ENCODE measurements around the gene PPP1R1B.
A peak's percentile ranks its signal among the peaks of the same experiment; 100 is the strongest.

The PPP1R1B gene

DNA sequence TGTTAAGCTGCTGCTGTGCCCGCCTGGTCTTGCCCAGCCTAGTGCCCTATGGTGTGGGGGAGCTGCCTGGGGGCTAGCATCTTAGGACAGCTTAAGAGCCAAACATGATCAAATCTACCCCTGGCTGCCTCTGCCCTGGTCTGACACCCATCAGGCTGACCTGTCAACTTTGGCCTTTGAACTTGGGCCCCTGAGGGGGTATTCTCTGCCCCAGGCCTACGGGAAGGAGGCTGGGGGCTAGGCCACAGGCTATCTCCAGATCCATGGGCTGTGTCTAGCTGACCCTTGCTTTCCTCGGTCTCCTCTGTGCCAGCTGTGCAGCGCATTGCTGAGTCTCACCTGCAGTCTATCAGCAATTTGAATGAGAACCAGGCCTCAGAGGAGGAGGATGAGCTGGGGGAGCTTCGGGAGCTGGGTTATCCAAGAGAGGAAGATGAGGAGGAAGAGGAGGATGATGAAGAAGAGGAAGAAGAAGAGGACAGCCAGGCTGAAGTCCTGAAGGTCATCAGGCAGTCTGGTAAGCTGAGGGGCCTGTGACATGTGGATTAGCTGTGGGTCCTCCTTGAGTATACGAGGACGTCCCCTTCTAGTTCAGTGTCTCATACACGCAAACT, 6.9 kb downstream of the PPP1R1B start:
- DNase-seq (ENCODE audit: low spot score), result no peak

DNA sequence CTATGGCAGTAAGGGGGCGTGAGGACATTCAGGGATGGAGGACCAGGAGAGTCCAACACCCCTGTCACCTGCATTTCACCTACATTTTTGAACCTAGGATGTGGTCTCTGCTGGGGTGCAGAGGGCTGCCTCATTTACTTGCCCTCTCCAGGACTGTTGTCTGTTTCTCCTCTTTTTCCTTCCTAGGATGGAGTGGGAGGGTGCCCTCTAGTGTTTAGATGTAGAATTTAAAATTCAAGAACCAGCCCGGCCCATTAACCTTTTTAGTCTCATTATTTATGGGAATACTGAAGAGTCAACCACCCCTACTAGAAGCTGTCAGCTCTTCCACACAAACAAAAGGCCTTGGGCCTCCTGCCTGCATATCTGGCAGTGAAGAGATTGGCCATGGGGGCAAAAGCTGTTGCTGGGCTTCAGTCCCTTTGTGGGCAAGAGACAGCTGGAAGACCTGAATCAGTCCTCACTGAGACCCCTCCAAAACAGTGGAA, 7.7 kb downstream of the PPP1R1B start:
- DNase-seq (ENCODE audit: low spot score), result peak; percentile 80

DNA sequence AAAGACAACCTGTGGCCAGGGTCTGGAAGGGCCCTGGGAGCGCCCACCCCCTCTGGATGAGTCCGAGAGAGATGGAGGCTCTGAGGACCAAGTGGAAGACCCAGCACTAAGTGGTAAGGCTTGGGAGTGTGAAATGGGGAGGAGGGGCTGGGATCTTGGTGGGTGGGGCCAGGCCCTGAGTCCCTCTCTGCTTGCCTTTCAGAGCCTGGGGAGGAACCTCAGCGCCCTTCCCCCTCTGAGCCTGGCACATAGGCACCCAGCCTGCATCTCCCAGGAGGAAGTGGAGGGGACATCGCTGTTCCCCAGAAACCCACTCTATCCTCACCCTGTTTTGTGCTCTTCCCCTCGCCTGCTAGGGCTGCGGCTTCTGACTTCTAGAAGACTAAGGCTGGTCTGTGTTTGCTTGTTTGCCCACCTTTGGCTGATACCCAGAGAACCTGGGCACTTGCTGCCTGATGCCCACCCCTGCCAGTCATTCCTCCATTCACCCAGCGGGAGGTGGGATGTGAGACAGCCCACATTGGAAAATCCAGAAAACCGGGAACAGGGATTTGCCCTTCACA, 8.9 kb downstream of the PPP1R1B start:
- no peak for DNase-seq (ENCODE audit: low spot score)

DNA sequence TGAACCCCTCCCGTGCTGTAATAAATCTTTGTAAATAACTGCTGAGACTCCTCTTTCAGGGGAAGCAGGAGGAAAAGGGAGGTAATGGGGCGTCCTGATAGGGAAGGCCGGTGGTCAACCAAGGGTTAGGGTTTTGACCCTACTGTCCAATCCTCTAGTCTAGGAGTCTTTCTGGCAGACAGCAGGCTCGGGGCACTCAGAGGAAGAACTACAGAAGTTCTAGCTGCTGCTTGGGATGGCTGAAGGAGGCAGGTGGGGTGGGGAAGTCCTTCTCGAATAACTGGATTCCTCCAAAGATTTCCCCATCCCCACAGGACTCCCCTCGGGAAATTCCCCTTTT, 9.8 kb downstream of the PPP1R1B start:
- no peak for DNase-seq (ENCODE audit: low spot score)

DNA sequence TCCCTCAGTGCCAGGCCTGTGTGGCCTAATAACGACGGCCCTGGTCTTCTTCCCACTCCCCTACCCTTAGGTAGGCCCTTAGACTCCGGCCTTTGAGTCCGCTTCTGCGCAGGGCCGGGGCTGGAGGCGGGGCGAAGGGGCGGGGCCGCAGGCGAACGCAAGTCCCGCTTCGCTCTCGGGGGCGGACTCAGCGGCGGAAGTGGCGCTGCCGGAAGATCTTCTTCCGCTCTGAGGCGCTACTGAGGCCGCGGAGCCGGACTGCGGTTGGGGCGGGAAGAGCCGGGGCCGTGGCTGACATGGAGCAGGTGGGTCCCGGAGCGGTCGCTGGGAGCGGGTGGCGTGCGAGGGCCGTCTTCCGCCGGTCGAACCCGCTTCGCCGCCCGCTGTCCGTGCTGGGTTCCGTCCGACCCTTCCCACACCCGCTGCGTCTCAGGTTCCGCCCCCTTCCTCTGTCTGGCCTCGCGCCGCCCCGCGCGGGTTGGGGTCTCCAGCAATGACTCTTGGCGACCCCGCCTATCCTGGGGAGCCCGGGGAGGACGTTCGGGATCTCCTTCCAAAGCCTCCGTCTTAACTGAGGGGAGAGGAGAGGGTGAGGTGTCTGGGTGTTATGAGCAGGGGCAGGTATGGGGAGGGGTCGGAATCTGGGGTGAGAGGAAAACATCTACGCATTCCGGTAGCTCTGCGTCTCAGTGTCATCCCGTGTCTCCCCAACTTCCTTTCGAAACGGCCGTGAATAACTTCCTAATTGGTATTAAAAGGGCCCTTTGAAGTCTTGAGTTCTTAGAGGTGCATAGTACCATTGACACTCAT, 10.4 kb downstream of the PPP1R1B start, which contains the start of gene STARD3:
Gene STARD3 (plus strand): TSS at position 218 of the 810 bp plus-strand sequence. CDS start 16,388 bp downstream, outside the sequence.
- DNase-seq (ENCODE audit: low spot score), result peak; percentile 97

DNA sequence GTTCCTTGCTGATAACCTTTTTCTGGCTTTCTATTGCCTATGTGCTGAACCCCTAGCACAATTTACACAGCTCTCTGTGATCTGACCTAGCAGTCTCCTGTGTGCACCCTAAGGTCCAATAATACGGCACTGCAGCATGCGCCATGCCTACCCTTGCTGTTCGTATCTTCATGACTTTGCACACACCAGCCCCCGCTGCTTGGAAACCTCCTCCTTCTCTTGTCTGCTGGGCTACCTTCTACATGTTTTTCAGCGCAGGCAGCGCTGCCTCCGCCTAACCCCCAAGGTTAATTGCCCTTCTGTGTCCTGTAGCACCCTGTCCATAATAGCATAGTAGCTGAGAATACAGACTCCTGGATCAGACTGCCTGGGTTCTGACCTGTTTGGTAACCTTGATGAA, 11.6 kb downstream of the PPP1R1B start:
- no peak for DNase-seq (ENCODE audit: low spot score)

DNA sequence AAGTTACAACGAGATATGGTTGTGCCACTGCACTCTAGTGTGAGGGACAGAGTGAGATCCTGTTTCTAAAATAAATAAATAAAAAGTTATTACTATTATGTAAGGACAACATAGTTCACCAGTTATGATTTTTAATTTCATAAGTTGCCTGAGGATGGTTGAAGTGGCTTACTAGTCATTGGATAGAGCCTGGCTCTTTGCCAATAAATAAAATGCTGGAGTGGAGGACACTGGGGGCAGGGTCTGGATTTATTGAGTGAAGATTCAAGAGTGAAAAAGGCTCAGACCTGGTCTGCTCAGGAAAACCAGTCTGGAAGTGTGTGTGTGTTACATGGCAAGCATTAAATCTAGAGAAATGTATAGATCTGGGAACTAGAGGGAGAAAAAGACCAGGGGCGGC, 12.3 kb downstream of the PPP1R1B start:
- no peak for DNase-seq (ENCODE audit: low spot score)

DNA sequence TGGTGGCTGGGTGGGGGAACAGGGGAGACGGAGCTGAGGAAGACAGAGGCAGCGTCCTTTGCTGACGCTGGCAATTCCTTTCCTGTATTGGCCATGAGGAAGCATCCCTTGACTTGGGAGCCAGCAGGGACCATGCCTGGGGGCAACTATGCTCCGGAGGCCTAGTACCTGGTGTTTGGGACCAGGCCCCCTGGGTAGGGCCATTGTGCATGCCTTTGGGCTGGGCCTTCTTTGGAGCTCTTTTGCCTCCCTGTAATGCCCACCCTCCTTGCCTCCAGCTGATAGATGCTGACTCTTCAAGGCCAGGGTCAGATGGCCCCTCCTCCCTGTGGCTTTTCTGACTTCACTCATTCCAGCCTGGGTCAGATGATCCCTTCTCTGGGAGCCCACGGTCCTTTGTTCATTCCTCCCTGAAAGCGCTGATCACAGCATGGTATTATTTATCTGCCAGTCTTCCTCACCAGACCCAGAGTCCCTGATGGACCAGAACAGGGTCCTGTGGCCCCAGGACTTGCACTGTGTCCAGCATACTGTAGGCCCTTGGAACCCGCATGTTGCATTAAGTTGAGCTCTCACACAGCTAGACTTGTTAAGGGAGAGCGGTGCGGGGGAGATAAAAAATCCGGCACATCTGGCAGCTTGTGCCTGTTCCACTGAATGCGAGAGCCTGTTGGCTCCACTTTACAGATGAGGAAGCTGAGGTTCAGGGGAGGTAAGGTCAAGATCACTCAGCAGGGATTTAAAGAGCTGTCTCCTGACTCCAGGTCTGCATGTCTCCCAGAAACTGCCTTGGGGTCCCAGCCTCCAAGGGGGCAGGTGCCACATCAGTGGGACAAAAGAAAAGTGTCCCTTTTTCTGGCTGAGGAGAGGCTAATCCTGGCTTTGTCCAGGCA, 13.1 kb downstream of the PPP1R1B start:
- DNase-seq (ENCODE audit: low spot score), result no peak

DNA sequence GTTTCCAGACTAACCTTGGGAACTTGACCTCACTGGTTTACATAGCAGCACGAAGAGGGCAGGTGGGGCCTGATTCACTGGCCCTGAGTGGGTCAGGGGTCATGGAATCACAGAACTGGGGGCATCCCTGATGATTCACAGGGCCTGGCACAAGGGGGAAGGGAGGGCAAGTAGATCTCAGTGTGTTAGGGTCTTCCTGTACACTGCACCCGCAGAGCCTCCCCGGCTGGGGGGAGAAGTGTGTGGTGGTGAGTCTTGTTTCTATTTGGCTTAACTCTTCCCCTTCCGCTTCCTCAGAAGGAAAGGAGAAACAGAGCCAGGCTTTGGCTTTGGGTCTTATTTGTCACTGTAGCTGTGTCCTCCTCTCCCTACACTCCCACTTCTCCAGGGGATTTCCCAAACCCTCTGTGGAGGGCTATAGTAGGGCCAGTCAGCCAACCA, 13.9 kb downstream of the PPP1R1B start:
- DNase-seq (ENCODE audit: low spot score), result no peak

DNA sequence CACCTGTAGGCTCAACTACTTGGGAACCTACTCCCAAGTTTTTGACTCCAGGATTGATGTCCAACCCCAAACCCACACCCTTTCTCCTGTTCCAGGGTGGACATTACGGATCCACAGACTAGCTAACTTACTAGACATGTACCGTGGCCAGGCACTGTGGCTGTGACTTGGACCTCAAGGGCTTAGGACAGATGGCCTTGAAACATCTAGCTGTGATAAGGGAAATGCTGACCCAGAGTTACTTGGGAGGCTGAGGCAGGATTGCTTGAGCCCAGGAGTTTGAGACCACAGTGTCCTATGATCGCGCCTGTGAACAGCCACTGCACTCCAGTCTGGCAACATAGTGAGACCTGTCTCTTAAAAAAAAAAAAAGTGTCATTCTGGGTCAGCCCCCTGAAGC, 14.3 kb downstream of the PPP1R1B start:
- DNase-seq (ENCODE audit: low spot score), result no peak

DNA sequence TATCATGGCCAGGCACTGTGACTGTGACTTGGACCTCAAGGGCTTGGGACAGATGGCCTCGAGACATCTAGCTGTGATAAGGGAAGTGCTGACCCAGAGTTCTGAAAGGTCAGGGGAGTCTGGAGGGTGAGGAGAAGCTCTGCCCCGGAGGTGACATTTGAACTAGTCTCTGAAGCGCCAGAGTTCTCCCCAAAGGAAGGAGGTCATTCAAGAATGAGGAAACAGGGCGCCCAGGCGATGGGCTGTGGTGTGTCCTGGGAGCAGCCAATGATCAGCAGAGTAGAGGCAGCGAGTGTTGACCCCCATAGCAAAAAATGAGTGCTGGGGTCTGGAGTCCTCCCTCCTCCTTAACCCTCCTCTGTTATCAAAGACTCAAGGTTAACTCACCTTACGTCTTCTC, 15.1 kb downstream of the PPP1R1B start:
- DNase-seq (ENCODE audit: low spot score), result no peak

DNA sequence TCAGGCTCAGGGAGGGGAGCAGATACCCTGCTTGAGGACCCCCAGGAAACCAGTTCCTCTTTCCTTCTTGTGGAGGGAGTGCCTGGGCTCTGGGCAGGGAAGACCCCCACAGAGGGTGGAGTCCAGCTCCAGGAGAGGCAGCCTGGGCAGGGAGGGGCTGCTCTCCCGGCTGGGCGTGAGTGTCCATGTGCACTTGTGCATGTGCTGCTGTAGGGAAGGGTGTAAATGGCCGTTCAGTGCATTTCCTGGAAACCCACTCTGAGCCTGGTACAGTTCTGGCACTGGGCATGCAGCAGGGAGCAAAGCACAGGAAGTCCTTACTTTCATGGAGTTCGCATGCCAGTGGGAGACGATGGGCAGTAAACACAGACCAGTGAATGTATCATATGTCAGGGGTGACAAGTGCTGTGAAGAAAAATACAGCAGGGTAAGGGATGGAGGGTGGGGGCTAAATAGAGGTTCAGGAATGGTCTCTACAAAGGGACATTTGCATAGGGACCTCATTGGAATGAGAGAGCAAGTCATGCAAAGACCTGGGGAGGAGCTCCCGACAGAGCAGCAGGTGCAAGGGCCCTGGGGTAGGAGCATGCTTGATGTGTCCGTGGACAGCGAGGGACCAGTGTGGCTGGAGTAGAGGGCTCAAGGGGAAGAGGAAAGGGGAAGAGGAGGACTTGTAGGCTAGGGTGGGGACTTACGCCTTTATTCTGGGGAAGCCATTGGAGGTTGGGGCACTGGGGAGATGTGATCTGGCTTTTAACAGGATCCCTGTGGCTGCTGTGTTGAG, 15.7 kb downstream of the PPP1R1B start:
- DNase-seq (ENCODE audit: low spot score), result no peak

DNA sequence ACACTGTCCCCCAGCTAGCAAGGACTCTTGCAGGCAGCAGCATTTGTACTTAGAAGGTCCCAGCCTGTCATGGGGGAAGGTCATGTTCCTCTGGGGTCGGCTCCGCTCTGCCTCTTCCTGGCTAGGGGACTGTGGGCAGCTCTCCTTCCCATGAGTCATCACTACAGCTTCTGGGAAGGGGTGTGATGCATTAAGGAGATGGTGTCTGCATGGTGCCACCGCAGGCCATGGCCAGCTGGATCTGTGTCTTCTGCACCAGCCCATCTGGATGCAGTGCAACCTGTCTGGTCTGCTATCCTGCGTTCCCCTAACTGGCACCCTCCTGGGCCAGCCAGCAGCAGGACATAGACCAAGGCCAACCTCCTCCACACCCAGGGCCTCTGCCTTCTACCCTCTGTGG, 16.5 kb downstream of the PPP1R1B start:
- peak; percentile 57 for DNase-seq (ENCODE audit: low spot score)

DNA sequence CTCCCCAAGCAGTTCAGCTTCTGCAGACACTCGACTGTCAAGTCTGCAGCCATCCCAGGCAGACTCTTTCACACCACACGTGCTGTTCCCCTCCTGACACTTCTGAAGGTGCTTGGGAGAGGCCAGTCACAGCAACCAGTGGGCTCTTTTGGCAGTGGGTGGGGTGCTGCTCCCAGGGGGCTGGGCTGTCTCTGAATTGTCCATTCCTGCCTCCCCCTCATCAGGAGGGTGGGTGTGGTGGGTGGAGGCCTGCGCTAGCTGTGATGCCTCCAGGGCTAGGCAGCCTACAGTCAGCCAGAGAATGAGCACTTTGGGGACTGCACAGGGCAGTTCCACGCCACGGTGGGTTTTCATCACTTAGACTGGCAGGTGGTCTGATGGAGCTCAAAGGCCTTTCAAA, 20.5 kb downstream of the PPP1R1B start:
- no peak for DNase-seq (ENCODE audit: low spot score)

DNA sequence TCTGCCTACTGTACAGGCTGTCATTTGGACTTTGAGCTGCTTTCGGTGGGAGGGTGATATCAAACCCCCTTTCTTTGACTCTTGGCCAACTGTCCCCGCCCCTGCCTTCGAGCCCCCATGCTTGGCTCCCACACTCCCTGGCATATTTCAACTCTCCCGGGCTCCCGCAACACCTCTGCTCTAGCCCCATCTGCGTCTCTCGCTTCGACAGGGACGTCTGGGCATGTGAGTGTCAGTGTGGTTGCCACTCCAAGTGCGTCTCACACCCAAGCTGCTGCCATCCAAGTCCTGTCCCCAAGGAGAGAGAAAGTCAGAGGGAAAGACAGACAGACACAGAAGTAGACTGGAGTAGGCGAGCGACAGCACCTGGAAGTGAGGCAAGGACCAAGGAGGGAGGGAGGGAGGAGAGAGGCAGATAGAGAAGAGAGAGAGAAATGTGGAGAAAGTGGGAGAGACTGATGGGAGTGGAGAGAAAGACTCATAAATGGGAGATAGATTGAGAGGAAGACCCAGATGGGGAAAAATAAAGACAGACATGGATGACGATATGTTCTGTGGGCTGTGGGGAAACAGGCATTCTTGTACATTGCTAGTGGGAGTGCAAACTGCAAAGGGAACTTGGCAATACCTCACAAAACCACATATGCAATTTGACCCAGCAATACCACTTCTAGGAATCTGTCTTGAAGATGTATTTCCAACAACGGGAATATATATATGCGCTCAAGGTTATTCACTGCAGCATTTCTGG, 22.0 kb downstream of the PPP1R1B start:
- no peak for DNase-seq (ENCODE audit: low spot score)

DNA sequence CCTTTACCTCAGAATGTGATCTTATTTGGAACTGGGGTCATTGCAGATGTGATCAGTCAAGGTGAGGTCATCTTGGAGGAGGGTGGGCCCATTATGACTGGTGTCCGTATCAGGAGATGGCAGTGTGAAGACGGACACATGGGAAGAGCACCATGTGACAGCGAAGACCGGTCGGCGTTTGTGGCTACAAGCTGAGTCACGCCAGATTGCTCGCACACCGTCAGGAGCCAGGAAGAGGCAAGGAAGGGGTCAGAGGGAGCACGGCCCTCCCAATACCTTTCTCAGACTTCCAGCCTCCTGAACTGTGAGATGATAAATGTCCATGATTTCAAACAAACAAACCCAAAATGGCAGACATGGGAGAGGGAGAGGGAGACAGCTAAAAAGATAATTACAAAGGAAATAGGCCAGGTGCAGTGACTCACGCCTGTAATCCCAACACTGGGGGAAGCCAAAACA, 23.4 kb downstream of the PPP1R1B start:
- no peak for DNase-seq (ENCODE audit: low spot score)

DNA sequence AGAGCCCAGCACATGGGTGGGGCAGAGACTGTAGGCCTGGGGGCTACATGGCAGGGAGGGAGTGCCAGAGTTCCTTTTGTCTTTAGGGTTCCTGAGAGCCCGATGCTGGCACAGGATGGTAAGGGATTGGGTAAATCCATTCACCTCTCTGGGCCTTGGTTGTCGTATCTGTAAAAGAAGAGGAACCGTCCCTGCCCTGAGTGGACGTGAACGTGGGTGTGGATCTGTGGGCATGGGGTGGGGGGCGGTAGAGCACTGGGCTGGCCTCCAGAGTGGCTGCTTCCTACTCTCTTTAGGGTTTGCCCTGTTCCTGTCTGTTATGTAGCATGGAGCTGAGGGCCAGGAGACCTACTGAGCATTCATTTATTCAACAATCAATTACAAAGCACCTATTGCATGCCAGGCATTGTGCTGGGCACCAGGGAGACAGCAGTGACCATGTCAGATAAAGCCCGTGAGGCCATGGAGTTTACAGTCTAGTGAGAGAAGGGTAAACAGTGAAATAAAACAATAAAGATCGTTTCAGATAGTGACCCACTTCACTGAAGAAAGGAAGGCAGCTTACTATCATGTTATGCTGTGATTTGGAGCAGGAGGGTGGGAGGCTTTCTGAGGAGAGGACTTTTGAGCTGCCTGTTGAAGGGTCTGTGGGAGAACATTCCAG, 25.3 kb downstream of the PPP1R1B start:
- DNase-seq (ENCODE audit: low spot score), result no peak

DNA sequence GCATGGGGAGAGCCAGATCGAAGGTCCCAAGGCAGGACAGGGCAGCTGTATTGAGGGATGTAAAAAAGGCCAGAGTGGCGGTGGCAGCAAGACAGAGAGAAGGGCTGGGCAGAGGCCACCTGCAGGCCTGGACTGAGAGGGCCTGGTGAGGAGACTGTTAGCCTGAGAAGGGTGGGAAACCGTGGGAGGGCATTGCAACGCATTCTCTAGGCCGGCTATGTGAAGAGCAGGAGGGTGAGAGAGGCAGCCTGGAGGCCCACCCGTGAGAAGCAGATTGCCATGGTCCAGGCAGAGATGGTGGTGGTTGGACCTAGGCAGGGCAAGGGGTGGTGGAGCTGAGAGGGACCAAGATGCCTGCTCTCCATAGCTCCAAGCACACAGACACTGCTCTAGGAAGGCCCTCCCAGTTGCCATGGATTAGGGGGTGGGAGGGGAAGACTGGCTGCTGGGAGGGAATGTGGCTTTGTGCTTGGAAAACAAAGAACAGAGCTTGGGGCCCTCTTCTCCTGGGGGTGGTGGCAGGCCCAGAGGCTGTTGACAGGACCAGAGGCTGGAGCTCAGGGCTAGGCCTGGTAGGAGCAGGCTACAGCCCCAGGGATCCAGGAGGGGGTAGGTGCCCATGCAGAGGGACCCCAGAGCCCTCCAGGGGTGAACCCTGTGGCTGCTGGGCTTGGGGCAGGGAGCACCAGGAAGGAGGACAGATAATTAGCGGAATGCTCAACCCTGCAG, 26.0 kb downstream of the PPP1R1B start:
- no peak for DNase-seq (ENCODE audit: low spot score)

DNA sequence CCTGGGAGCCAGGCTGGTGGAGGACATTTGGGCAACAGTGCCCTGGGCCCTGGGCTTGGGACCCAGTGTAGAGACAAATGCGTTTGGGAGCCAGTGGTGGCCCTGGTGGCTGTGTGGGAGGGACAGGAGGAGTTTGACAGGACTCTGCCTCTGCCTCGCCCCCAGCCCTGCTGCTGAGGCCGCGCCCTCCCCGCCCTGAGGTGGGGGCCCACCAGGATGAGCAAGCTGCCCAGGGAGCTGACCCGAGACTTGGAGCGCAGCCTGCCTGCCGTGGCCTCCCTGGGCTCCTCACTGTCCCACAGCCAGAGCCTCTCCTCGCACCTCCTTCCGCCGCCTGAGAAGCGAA, 26.5 kb downstream of the PPP1R1B start:
- DNase-seq (ENCODE audit: low spot score), result no peak
